Loucy (cell line): ENCODE data around the gene AGO4.

Experiments used
- H2AFZ ChIP-seq: fragments of 200-600 bp; sonication (generic); 2 replicates; pipeline ENCODE4 v1.6.0; 2016; ENCODE audit warnings: antibody characterized with exemption, mild to moderate bottlenecking, low read length, moderate library complexity
- H3F3A ChIP-seq: fragments of 200-600 bp; 2 replicates; pipeline ENCODE4 v1.6.0; 2016; ENCODE audit warnings: antibody characterized with exemption, low read depth, mild to moderate bottlenecking
- H3K27me3 ChIP-seq: fragments of 200-600 bp; sonication (generic); 2 replicates; pipeline ENCODE4 v1.6.1; 2014; ENCODE audit warnings: low read length, mild to moderate bottlenecking; ENCODE audit not compliant: insufficient read depth, poor library complexity, severe bottlenecking
- H3K36me3 ChIP-seq: fragments of 200-600 bp; sonication (generic); 2 replicates; pipeline ENCODE4 v1.6.1; 2016; ENCODE audit warnings: low read length; ENCODE audit not compliant: insufficient read depth
- H3K4me1 ChIP-seq: fragments of 200-600 bp; sonication (generic); 2 replicates; pipeline ENCODE4 v1.5.1; 2014; ENCODE audit warnings: low read length, mild to moderate bottlenecking; ENCODE audit not compliant: insufficient read depth, poor library complexity, severe bottlenecking
- H3K4me2 ChIP-seq: fragments of 200-600 bp; sonication (generic); 2 replicates; pipeline ENCODE4 v1.6.0; 2014; ENCODE audit warnings: antibody characterized with exemption, low read length, low read depth, mild to moderate bottlenecking; ENCODE audit not compliant: poor library complexity, severe bottlenecking
- H3K4me3 ChIP-seq: fragments of 200-600 bp; sonication (generic); 2 replicates; pipeline ENCODE4 v1.5.1; 2014; ENCODE audit warnings: low read length, mild to moderate bottlenecking, mixed read lengths; ENCODE audit not compliant: poor library complexity, severe bottlenecking
- H3K79me2 ChIP-seq: fragments of 200-600 bp; sonication (generic); 2 replicates; pipeline ENCODE4 v1.6.1; 2014; ENCODE audit warnings: low read length; ENCODE audit not compliant: insufficient read depth
- H3K9ac ChIP-seq: fragments of 200-600 bp; sonication (generic); 2 replicates; pipeline ENCODE4 v1.6.0; 2014; ENCODE audit warnings: mild to moderate bottlenecking, low read depth, low read length, moderate library complexity; ENCODE audit not compliant: poor library complexity, severe bottlenecking
- H3K9me2 ChIP-seq: fragments of 200-600 bp; sonication (generic); replicated peaks from 2 replicates; pipeline ENCODE4 v1.6.1; 2016; ENCODE audit warnings: low read depth, low read length, mixed read lengths
- H3K9me3 ChIP-seq: fragments of 200-600 bp; sonication (generic); 2 replicates; pipeline ENCODE4 v1.6.1; 2014; ENCODE audit warnings: mild to moderate bottlenecking, antibody characterized with exemption, low read length, low read depth; ENCODE audit not compliant: insufficient read depth
- H4K20me1 ChIP-seq: fragments of 200-600 bp; sonication (generic); 2 replicates; pipeline ENCODE4 v1.6.0; 2014; ENCODE audit warnings: antibody characterized with exemption, low read length, mild to moderate bottlenecking; ENCODE audit not compliant: insufficient read depth, poor library complexity, severe bottlenecking
- EZH2phosphoT487 ChIP-seq: fragments of 200-600 bp; IDR thresholded peaks from 2 replicates; pipeline ENCODE4 v1.6.1; 2018; ENCODE audit warnings: antibody characterized with exemption, mild to moderate bottlenecking, moderate library complexity, borderline replicate concordance
- TF ChIP-seq, protein P1 (sequence below): fragments of 200-600 bp; sonication (generic); conservative IDR thresholded peaks from 2 replicates; pipeline ENCODE4 v1.5.1; 2014; ENCODE audit warnings: mild to moderate bottlenecking, antibody characterized with exemption, low read length

The AGO4 gene

DNA sequence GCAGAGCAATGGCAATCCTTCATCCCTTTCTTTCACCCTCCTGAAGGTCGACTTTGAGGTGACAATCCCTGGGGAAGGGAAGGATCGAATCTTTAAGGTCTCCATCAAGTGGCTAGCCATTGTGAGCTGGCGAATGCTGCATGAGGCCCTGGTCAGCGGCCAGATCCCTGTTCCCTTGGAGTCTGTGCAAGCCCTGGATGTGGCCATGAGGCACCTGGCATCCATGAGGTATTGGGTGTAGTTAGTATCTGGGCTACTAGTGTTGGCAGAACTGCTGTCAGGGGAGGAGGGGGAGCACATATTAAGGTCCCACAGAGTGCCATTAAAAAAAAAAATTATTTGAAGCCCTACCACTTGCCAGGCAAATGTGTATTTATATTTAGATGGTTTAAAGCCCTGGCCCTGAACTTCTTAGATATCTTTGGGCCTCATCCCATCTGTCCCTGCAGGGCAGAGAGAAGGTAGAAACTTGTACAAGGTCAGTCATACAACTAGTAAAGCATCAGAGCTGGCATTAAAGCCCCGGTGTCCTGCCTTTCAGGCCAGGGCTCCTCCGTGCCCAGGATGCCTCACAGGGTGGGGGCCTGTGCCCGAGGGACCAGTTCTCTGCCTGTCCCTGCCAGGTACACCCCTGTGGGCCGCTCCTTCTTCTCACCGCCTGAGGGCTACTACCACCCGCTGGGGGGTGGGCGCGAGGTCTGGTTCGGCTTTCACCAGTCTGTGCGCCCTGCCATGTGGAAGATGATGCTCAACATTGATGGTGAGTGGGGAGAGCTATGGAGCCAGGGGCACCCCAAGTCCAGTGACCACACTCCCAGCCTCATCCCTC is 85.4 kb downstream of the AGO4 start:
- Histone ChIP-seq H2AFZ (no peak overlapping the region), H3F3A (no peaks in the 10 kb centered on the region), H3K79me2 (no peaks in the 10 kb centered on the region; the same call in 1 of the 2 replicates), H3K4me3 (no peak overlapping the region), H3K9me3 (no peaks in the 10 kb centered on the region), H3K9me2 (no peaks in the 10 kb centered on the region), H3K4me1 (peaks cover 14% of the 10 kb centered on the region), H3K9ac (no peak overlapping the region), H3K4me2 (no peak overlapping the region), H3K27me3 (no peaks in the 10 kb centered on the region), H3K36me3 (peaks cover 70% of the 10 kb centered on the region; the same call in 1 of the 2 replicates), H4K20me1 (peaks cover 2% of the 10 kb centered on the region)
- TF ChIP-seq, protein P1, sequence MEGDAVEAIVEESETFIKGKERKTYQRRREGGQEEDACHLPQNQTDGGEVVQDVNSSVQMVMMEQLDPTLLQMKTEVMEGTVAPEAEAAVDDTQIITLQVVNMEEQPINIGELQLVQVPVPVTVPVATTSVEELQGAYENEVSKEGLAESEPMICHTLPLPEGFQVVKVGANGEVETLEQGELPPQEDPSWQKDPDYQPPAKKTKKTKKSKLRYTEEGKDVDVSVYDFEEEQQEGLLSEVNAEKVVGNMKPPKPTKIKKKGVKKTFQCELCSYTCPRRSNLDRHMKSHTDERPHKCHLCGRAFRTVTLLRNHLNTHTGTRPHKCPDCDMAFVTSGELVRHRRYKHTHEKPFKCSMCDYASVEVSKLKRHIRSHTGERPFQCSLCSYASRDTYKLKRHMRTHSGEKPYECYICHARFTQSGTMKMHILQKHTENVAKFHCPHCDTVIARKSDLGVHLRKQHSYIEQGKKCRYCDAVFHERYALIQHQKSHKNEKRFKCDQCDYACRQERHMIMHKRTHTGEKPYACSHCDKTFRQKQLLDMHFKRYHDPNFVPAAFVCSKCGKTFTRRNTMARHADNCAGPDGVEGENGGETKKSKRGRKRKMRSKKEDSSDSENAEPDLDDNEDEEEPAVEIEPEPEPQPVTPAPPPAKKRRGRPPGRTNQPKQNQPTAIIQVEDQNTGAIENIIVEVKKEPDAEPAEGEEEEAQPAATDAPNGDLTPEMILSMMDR: no peak
- TF ChIP-seq EZH2phosphoT487: no peak

- peaks cover 71% of the 10 kb centered on the region; the same call in 1 of the 2 replicates for H3K36me3 ChIP-seq
- H3K4me2 ChIP-seq: no peak overlapping the region
- H4K20me1 ChIP-seq: no peaks in the 10 kb centered on the region
These were observed 86.4 kb downstream of the AGO4 start for GRCh38 chr1:35894183-35894582.

GRCh38 chr1:35894656-35895055 is 86.8 kb downstream of the AGO4 start:
- H4K20me1 ChIP-seq: no peaks in the 10 kb centered on the region
- H3K9ac ChIP-seq: no peak overlapping the region
- H2AFZ ChIP-seq: no peak overlapping the region
- peaks cover 14% of the 10 kb centered on the region for H3K4me1 ChIP-seq
- no peaks in the 10 kb centered on the region for H3K9me2 ChIP-seq
- no peaks in the 10 kb centered on the region for H3K27me3 ChIP-seq
- no peak overlapping the region for H3K4me3 ChIP-seq
- no peaks in the 10 kb centered on the region for H3K9me3 ChIP-seq
- H3K36me3 ChIP-seq: peaks cover 71% of the 10 kb centered on the region; the same call in 1 of the 2 replicates
- TF ChIP-seq, protein P1: no peak
- TF ChIP-seq EZH2phosphoT487: no peak
- no peak overlapping the region for H3K4me2 ChIP-seq
- H3F3A ChIP-seq: no peaks in the 10 kb centered on the region
- H3K79me2 ChIP-seq: no peaks in the 10 kb centered on the region

More at GRCh38 chr1:35894183-35894582, 86.4 kb downstream of the AGO4 start:
- no peak overlapping the region for H3K4me3 ChIP-seq
- no peaks in the 10 kb centered on the region for H3K27me3 ChIP-seq
- H3F3A ChIP-seq: no peaks in the 10 kb centered on the region
- no peaks in the 10 kb centered on the region for H3K9me3 ChIP-seq
- H2AFZ ChIP-seq: no peak overlapping the region
- H3K79me2 ChIP-seq: no peaks in the 10 kb centered on the region
- no peak overlapping the region for H3K9ac ChIP-seq
- peaks cover 14% of the 10 kb centered on the region for H3K4me1 ChIP-seq
- no peaks in the 10 kb centered on the region for H3K9me2 ChIP-seq
- TF ChIP-seq, protein P1: no peak
- no peak for TF ChIP-seq EZH2phosphoT487
